ENCODE measurements around the gene ZNF418.

DNA sequence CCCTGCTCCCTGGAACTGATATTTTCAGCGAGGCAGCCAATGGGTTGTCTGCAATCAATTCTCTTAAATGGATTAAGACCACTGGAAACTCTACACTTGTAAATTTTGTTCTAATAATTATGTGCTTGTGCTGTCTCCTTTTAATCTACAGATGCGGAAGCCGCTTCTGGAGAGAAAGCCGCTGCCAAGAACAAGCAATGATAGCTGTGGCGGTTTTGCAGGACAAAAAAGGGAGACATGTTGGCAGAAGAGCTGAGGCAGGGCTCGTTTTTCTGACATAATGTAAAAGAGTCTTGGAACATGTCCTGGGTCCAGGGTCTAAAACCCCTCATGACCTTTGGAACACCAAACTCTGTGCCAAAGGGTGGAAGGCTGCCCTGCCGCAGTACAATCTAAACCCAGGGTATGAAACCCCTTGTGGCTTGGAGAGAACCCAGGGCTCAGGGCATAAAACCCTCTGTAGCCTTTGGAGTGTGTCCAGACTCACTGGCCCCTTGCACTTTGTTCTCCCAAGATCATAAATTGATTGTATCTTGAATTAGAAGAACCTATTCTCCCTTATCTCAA lies 31.5 kb downstream of the ZNF418 start:
- TF ChIP-seq, protein P1, sequence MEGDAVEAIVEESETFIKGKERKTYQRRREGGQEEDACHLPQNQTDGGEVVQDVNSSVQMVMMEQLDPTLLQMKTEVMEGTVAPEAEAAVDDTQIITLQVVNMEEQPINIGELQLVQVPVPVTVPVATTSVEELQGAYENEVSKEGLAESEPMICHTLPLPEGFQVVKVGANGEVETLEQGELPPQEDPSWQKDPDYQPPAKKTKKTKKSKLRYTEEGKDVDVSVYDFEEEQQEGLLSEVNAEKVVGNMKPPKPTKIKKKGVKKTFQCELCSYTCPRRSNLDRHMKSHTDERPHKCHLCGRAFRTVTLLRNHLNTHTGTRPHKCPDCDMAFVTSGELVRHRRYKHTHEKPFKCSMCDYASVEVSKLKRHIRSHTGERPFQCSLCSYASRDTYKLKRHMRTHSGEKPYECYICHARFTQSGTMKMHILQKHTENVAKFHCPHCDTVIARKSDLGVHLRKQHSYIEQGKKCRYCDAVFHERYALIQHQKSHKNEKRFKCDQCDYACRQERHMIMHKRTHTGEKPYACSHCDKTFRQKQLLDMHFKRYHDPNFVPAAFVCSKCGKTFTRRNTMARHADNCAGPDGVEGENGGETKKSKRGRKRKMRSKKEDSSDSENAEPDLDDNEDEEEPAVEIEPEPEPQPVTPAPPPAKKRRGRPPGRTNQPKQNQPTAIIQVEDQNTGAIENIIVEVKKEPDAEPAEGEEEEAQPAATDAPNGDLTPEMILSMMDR (IDR thresholded peaks at IDR 0.05; ENCODE audit: poor library complexity) = no peak
- TF ChIP-seq EZH2phosphoT487 (IDR thresholded peaks at IDR 0.05; ENCODE audit: low read depth, severe bottlenecking, unreplicated experiment) (no peak), EZH2 (IDR thresholded peaks at IDR 0.05; ENCODE audit: borderline replicate concordance) (no peak)
